ENCODE measurements around the gene TPT1.
A peak's percentile ranks its signal among the peaks of the same experiment; 100 is the strongest.
"Not testable (repeated sequence)": the region's sequence is repeated elsewhere in the genome, so short reads cannot be mapped to it uniquely, and the experiment has no call there.

The TPT1 gene

GRCh38 chr13:45341034-45341798 lies at the start of gene TPT1:
TSS of gene TPT1 (minus strand) at chr13:45341183. CDS start at chr13:45341069, 114 bp downstream.
- DNase-seq (ENCODE audit: low read depth): peak; percentile 99

DNA sequence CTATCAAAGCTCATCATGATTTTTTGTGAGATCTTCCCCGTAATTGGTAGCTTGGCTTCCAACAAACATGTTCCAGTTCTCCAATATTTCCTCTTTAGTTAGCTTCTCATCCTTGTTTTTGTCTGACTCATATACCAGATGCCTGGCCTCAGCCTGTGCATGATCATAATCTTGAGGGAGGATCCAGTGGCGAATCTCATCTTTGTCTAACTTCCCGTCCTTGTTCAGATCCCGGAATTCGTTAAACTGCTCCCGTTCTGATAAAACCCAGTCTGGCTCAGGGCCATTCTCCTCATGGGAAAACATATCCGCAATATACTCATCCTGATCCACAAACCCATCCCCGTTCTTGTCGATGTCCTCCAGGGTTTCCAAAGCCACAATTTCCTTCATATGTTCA lies 49.4 kb upstream of the TPT1 start:
- DNase-seq (ENCODE audit: low read depth): not testable (repeated sequence)

- no peak for DNase-seq (ENCODE audit: low read depth)
These were observed 47.7 kb upstream of the TPT1 start for GRCh38 chr13:45388664-45389063.

GRCh38 chr13:45386892-45387575 lies 46.1 kb upstream of the TPT1 start:
- DNase-seq (ENCODE audit: low read depth): not testable (repeated sequence)

DNA sequence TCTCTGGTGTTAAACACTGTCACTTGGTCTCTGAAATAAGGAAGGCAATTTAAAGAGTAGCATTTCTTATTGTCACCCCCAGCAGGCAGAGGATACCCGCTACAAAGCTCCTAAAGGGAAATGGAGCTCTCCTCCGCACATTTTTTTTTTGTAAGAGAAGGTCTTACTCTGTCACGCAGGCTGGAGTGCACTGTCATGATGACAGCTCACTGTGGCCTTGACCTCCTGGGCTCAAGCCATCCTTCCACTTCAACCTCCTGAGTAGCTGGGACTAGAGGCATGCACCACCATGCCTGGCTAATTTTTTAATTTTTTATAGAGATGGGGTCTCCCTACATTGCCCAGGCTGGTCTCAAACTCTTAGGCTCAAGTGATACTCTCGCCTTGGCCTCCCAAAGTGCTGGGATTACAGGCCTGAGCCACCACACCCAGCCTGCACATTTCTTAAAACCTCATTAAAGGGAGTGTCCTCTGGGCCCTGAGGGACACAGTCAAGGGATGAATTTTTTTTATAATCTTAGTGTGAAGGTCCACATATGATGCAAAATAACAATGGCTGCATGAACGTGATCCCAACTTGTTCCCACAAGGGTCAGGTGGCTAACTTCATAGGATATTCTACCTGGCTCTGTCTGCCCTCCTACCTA lies 45.0 kb upstream of the TPT1 start:
- DNase-seq (ENCODE audit: low read depth): no peak

- no peak for DNase-seq (ENCODE audit: low read depth)
These were observed 44.3 kb upstream of the TPT1 start for GRCh38 chr13:45385320-45385719.

DNA sequence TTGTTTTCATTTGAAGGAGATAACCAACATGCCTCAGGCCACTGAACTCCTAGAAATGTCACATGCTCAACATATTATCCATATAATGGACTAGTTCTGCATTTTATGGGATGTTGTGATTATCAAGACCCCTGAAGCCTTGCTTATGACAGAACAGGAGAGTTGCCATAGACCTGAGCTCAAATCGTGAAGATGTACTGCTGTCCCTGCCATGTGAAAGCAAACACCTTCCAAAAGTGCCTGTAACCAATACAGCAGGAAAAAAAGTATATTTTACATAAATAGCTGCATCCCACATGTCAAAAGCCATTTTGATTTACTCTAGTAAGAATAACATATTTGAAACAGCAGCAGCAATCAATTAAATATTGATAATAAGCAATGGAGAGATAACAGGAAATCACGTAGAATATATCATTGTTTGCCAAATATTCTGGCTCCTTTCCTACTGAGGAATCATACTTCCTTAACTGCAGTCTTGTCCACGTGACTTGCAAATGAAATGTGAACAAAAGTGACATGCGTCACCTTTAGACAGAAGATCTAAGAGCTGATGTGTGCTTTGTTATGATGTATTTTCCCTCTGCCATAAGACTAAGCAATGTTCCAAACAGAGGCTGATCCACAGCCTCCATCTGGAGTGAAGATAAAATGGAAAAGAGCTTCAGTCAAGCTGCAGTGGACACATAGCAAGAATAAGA lies 43.6 kb upstream of the TPT1 start:
- no peak for DNase-seq (ENCODE audit: low read depth)

GRCh38 chr13:45382739-45383138 lies 41.8 kb upstream of the TPT1 start:
- not testable (repeated sequence) for DNase-seq (ENCODE audit: low read depth)

DNA sequence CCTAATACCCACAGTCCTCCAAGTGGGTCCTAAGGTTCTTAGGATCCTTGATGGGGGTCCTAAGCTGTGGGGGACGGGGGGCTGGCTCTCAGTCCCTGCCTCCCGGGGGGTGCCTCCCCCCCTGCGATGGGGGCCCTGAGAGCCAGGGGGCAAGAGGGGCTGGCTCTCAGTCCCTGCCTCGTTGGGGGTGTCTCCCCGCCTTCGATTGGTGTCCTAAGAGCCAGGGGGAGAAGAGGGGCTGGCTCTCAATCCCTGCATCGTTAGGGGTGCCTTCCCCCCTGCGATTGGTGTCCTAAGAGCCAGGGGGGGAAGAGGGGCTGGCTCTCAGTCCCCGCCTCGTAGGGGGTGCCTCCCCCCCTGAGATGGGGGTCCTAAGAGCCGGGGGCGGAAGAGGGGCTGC lies 40.2 kb upstream of the TPT1 start:
- DNase-seq (ENCODE audit: low read depth): no peak

DNA sequence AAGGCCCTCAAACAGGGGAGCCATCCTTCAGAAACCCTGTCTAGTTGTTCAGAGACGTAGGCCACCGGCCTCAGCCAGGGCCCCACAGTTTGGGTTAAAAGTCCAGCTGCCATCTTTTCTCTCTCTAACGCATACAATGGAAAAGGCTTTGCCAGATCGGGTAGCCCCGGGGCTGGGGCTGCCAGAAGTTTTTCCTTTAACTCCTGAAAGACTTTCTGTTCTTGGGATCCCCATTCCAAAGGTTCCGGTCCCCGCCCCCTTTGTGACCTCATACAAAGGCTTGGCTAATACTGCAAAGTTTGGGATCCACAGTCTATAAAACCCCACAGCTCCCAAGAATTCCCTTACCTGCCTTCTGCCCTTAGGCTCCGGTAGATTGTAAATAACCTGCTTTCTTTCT lies 39.7 kb upstream of the TPT1 start:
- DNase-seq (ENCODE audit: low read depth): not testable (repeated sequence)

- not testable (repeated sequence) for DNase-seq (ENCODE audit: low read depth)
These were observed 38.5 kb upstream of the TPT1 start for GRCh38 chr13:45379516-45379915.

GRCh38 chr13:45378786-45379185 lies 37.8 kb upstream of the TPT1 start:
- not testable (repeated sequence) for DNase-seq (ENCODE audit: low read depth)

- DNase-seq (ENCODE audit: low read depth): not testable (repeated sequence)
These were observed 36.3 kb upstream of the TPT1 start for GRCh38 chr13:45377314-45377713.

DNA sequence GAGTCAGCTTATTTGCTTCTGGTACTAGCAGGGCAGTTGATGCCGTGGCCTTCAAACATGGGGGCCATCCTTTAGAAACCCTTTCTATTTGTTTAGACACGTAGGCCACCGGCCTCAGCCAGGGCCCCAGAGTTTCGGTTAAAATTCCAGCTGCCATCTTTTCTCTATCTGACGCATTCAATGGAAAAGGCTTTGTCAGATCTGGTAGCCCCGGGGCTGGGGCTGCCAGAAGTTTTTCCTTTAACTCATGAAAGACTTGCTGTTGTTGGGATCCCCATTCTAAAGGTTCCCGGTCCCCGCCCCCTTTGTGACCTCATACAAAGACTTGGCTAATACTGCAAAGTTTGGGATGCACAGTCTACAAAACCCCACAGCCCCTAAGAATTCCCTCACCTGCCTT lies 35.7 kb upstream of the TPT1 start:
- DNase-seq (ENCODE audit: low read depth): not testable (repeated sequence)

- DNase-seq (ENCODE audit: low read depth): no peak
These were observed 33.9 kb upstream of the TPT1 start for GRCh38 chr13:45374917-45375316.

- DNase-seq (ENCODE audit: low read depth): no peak
These were observed 32.2 kb upstream of the TPT1 start for GRCh38 chr13:45373162-45373547.

- DNase-seq (ENCODE audit: low read depth): no peak
These were observed 31.5 kb upstream of the TPT1 start for GRCh38 chr13:45372189-45373161.

DNA sequence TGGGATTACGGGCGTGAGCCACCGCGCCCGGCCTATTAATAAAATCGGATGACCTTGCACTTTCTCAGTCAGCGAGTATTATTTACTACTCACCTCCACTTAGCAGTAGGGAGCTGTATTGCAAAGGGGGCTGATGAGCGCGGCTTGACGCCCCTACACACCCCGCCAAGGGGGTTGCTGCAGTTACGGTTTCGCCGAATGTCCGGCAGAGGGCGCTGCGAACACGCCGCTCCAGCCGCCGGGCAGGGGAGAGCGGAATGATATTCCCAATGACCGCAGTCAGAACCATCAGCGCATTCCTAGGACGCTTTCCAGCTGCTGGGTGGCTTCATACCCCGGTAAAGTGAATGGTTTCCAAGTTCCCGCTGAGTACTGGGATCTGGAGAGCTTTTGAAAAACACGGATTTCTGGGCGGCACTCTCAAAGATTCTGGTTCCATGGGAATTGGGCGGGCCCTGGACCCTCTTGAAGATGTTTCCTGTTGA lies 30.0 kb upstream of the TPT1 start:
- peak; percentile 34 for DNase-seq (ENCODE audit: low read depth)

DNA sequence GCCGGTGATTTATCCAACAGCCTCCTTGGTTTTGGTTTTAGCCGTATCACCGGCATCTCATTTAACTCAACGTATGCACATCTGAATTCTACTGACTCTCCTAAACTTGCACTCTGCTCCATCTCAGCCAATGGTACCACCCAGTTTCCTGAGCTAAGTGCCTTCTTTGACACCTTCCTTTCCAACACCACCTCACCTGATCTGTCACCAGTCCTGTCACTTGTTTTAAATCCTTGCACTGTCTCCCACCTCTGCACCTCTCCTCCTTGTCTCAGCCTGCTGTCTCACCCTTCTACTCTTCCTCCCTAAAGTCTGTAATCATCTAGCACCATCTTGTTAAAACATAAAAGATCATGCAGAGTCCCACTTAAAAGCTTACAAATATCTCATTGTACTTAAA lies 28.1 kb upstream of the TPT1 start:
- no peak for DNase-seq (ENCODE audit: low read depth)

DNA sequence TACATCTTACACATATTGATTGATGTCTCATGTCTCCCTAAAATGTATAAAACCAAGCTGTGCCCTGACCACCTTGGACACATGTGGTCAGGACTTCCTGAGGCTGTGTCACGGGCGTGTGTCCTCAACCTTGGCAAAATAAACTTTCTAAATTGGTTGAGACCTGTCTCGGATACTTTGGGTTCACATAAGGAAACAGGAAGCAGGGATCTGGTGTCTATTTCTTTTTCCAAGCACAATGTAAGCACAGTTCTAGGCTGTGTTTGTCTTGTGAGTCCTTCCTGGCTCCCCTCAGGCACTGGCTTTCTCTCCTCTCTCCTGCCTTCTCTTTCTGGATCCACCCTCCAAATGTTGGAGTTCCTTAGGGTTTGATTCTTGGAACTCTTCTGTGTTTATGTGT lies 27.6 kb upstream of the TPT1 start:
- DNase-seq (ENCODE audit: low read depth): no peak

- DNase-seq (ENCODE audit: low read depth): no peak
These were observed 27.0 kb upstream of the TPT1 start for GRCh38 chr13:45368005-45368404.
